DND-41 (cell line): ENCODE results near the gene SLC30A4.

Experiments used
- ATAC-seq: fragments of 200-7000 bp; cut with Tn5 transposase; 3 replicates; pipeline ENCODE4 v1.9.1; 2021; ENCODE audit warnings: low read depth; ENCODE audit not compliant: insufficient read depth
- DNase-seq: peaks from one replicate; pipeline ENCODE4 v3.0.0-alpha.2; 2020
- H2AFZ ChIP-seq: 2 replicates; pipeline ENCODE4 v1.6.0; 2012; ENCODE audit warnings: low read depth, low read length
- H3K27ac ChIP-seq: 2 replicates; pipeline ENCODE4 v1.5.1; 2012; ENCODE audit warnings: low read length, inconsistent platforms
- H3K27me3 ChIP-seq: fragments of 200-600 bp; sonication (generic); 2 replicates; pipeline ENCODE4 v1.6.0; 2012; ENCODE audit warnings: low read length, mild to moderate bottlenecking, inconsistent platforms; ENCODE audit not compliant: insufficient read depth, poor library complexity
- H3K36me3 ChIP-seq: 2 replicates; pipeline ENCODE4 v1.5.1; 2012; ENCODE audit warnings: low read length, inconsistent platforms; ENCODE audit not compliant: insufficient read depth
- H3K4me1 ChIP-seq: 2 replicates; pipeline ENCODE4 v1.5.1; 2012; ENCODE audit warnings: mild to moderate bottlenecking, low read length; ENCODE audit not compliant: insufficient read depth
- H3K4me2 ChIP-seq: 2 replicates; pipeline ENCODE4 v1.6.0; 2012; ENCODE audit warnings: mild to moderate bottlenecking, moderate library complexity, low read length, inconsistent platforms; ENCODE audit not compliant: insufficient read depth
- H3K4me3 ChIP-seq, 2 experiments: fragments of 200-600 bp in 1 of 2; shearing (Covaris generic) in 1 of 2; 2 replicates each; pipeline ENCODE4 v1.5.1; 2012 to 2016; ENCODE audit warnings: inconsistent platforms in 2 of 2, low read length in 2 of 2, mild to moderate bottlenecking in 2 of 2, low read depth in 1 of 2, moderate library complexity in 1 of 2
- H3K79me2 ChIP-seq: 2 replicates; pipeline ENCODE4 v1.6.0; 2012; ENCODE audit warnings: low read length, inconsistent platforms; ENCODE audit not compliant: insufficient read depth
- H3K9ac ChIP-seq: 2 replicates; pipeline ENCODE4 v1.6.0; 2012; ENCODE audit warnings: low read depth, mild to moderate bottlenecking, inconsistent platforms, low read length, moderate library complexity
- H3K9me3 ChIP-seq: 2 replicates; pipeline ENCODE4 v1.5.1; 2012; ENCODE audit warnings: low read length, moderate library complexity, mild to moderate bottlenecking, inconsistent platforms; ENCODE audit not compliant: insufficient read depth, severe bottlenecking
- H4K20me1 ChIP-seq: 2 replicates; pipeline ENCODE4 v1.6.0; 2012; ENCODE audit warnings: low read length; ENCODE audit not compliant: insufficient read depth
- CTCF ChIP-seq: IDR thresholded peaks from 2 replicates; pipeline ENCODE4 v1.5.1; 2012; ENCODE audit warnings: borderline replicate concordance, low read length, moderate library complexity, mild to moderate bottlenecking; ENCODE audit not compliant: poor library complexity, severe bottlenecking; ENCODE audit errors: extremely low read depth
- EZH2 ChIP-seq: IDR thresholded peaks from 3 replicates; pipeline ENCODE4 v1.6.1; 2012; ENCODE audit warnings: borderline replicate concordance, low read depth, mild to moderate bottlenecking, moderate library complexity, low read length, inconsistent platforms; ENCODE audit not compliant: severe bottlenecking

SLC30A4 gene

GRCh38 chr15:45522328-45523165 is at the start of gene SLC30A4:
Gene SLC30A4, minus strand, starts transcription at chr15:45522755. Its CDS starts 401 bp downstream, at chr15:45522354.
- ATAC-seq (peak; percentile 82), DNase-seq (peak; percentile 35)
- peaks cover 37% of the 10 kb centered on the region for H3K27me3 ChIP-seq
- no peaks in the 10 kb centered on the region for H4K20me1 ChIP-seq
- peak within 1 kb of the TSS; percentile 24 to 57; a peak in 3 of 4 replicates for H3K4me3 ChIP-seq
- H3K79me2 ChIP-seq = no peaks in the 10 kb centered on the region
- peaks cover 15% of the 10 kb centered on the region for H3K4me1 ChIP-seq
- peak within 1 kb of the TSS; percentile 87 for H3K4me2 ChIP-seq
- TF ChIP-seq CTCF (peak; percentile 45), EZH2 (peak; percentile 36)
- H3K36me3 ChIP-seq = no peaks in the 10 kb centered on the region
- no peak within 1 kb of the TSS for H3K27ac ChIP-seq
- peak within 1 kb of the TSS; percentile 50 for H3K9ac ChIP-seq
- H2AFZ ChIP-seq = peak within 1 kb of the TSS; percentile 70
- no peaks in the 10 kb centered on the region for H3K9me3 ChIP-seq

GRCh38 chr15:45555934-45556608 is 33.5 kb upstream of the SLC30A4 start:
- Histone ChIP-seq H3K9me3 (no peaks in the 10 kb centered on the region), H3K27ac (no peak overlapping the region), H3K4me2 (no peak overlapping the region), H3K9ac (no peak overlapping the region), H3K4me3 (no peak overlapping the region), H4K20me1 (no peaks in the 10 kb centered on the region), H3K4me1 (no peaks in the 10 kb centered on the region), H3K79me2 (no peaks in the 10 kb centered on the region), H3K36me3 (no peaks in the 10 kb centered on the region), H2AFZ (no peak overlapping the region), H3K27me3 (no peaks in the 10 kb centered on the region)
- TF ChIP-seq CTCF (no peak), EZH2 (no peak)
- DNase-seq (no peak), ATAC-seq (no peak)

GRCh38 chr15:45551676-45552075 is 29.1 kb upstream of the SLC30A4 start:
- Histone ChIP-seq H3K4me1 (no peaks in the 10 kb centered on the region), H3K4me2 (no peak overlapping the region), H3K27ac (no peak overlapping the region), H4K20me1 (no peaks in the 10 kb centered on the region), H3K4me3 (no peak overlapping the region), H3K36me3 (no peaks in the 10 kb centered on the region), H3K27me3 (no peaks in the 10 kb centered on the region), H3K79me2 (no peaks in the 10 kb centered on the region), H2AFZ (no peak overlapping the region), H3K9ac (no peak overlapping the region), H3K9me3 (no peaks in the 10 kb centered on the region)
- DNase-seq = no peak
- ATAC-seq = no peak
- TF ChIP-seq EZH2 = no peak

GRCh38 chr15:45550436-45550835 is 27.9 kb upstream of the SLC30A4 start:
- Histone ChIP-seq H3K27ac (no peak overlapping the region), H3K4me2 (no peak overlapping the region), H3K4me1 (no peaks in the 10 kb centered on the region), H3K36me3 (no peaks in the 10 kb centered on the region), H3K9me3 (no peaks in the 10 kb centered on the region), H3K4me3 (no peak overlapping the region), H2AFZ (no peak overlapping the region), H3K79me2 (no peaks in the 10 kb centered on the region), H4K20me1 (no peaks in the 10 kb centered on the region), H3K27me3 (no peaks in the 10 kb centered on the region), H3K9ac (no peak overlapping the region)
- ATAC-seq (no peak), DNase-seq (no peak)
- TF ChIP-seq EZH2 (no peak), CTCF (no peak)
